ENCODE measurements around the gene OGFOD3. TPM values are rescaled to one million over a fixed set of nuclear protein-coding genes. Genes with fewer than 3 reads are reported as not detected.

OGFOD3 gene
- total and polyA plus RNA-seq, 2 donors (not counting 3 experiments of a cell fraction or from before 2014, with no cell fraction given) = 31.7 to 34.8 TPM

DNA sequence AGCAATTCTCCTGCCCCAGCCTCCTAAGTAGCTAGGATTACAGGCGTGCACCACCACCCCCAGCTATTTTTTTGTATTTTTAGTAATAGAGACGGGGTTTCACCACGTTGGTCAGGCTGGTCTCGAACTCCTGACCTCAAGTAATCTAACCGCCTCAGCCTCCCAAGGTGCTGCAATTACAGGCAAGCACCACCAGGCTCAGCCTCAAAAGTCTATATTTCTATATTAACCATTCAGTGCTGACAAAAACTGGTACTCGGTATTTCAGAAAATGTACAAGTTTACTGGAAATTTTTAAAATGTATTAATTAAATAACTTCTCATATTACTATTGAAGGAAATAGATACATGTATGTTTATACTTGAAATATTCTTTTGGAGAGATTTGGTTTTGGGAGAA lies 1.6 kb downstream of the OGFOD3 start:
- H3K36me3 ChIP-seq (ENCODE audit: control insufficient read depth in 2 of 2, extremely low read depth in 1 of 2, insufficient read depth in 2 of 2, low read length in 2 of 2) = no peaks in the 10 kb centered on the region
- FAIRE-seq (no peak), DNase-seq (ENCODE audit: low read depth, low spot score) (no peak)
- H3K4me1 ChIP-seq (ENCODE audit: control insufficient read depth, extremely low read depth, insufficient read depth, low read length) = peaks cover 12% of the 10 kb centered on the region
- no peak overlapping the region for H3K4me3 ChIP-seq (replicated peaks in 1 of 3; ENCODE audit: insufficient read depth in 1 of 3, low read depth in 1 of 3, low read length in 3 of 3)
- no peaks in the 10 kb centered on the region for H4K20me1 ChIP-seq (replicated peaks; ENCODE audit: control insufficient read depth, extremely low read depth, insufficient read depth, low read length)
- H3K27ac ChIP-seq (ENCODE audit: insufficient read depth, low read depth, low read length) = no peak overlapping the region
- dilution Hi-C loops (cut with MboI; ENCODE audit: extremely low pct_ligation_motif_present, low sequenced_read_pairs) (no loop called here), intact Hi-C loops (cut with micrococcal nuclease) (loop anchor here (5.0 to 10.0 kb wide), 3 partner anchors 119 to 382 kb away; partner anchors contain the start of genes DCXR and RAC3)
- no peaks in the 10 kb centered on the region for H3K9me1 ChIP-seq (replicated peaks; ENCODE audit: control insufficient read depth, extremely low read depth, insufficient read depth, low read length)
- no peak overlapping the region for H2AFZ ChIP-seq (ENCODE audit: low read depth, low read length)
- ChIA-PET CTCF (interaction anchor here (0.8 to 1.3 kb wide), 2 partner anchors 55 to 181 kb away, joined by 3 read pairs; no protein-coding TSS in a partner anchor), POLR2A (no interaction called here)
- TF ChIP-seq POLR2AphosphoS5 (IDR thresholded peaks at IDR 0.05; ENCODE audit: insufficient read depth, low read depth, low read length) = no peak
- TF ChIP-seq, protein P1, sequence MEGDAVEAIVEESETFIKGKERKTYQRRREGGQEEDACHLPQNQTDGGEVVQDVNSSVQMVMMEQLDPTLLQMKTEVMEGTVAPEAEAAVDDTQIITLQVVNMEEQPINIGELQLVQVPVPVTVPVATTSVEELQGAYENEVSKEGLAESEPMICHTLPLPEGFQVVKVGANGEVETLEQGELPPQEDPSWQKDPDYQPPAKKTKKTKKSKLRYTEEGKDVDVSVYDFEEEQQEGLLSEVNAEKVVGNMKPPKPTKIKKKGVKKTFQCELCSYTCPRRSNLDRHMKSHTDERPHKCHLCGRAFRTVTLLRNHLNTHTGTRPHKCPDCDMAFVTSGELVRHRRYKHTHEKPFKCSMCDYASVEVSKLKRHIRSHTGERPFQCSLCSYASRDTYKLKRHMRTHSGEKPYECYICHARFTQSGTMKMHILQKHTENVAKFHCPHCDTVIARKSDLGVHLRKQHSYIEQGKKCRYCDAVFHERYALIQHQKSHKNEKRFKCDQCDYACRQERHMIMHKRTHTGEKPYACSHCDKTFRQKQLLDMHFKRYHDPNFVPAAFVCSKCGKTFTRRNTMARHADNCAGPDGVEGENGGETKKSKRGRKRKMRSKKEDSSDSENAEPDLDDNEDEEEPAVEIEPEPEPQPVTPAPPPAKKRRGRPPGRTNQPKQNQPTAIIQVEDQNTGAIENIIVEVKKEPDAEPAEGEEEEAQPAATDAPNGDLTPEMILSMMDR (IDR thresholded peaks at IDR 0.05; ENCODE audit: extremely low read depth in 1 of 2, insufficient read depth in 1 of 2, low read depth in 1 of 2, low read length in 2 of 2) = no peak
- TF ChIP-seq FOS (IDR thresholded peaks at IDR 0.05; ENCODE audit: borderline replicate concordance, insufficient read depth, low read length) = no peak
- TF ChIP-seq GATA2 (IDR thresholded peaks at IDR 0.05; ENCODE audit: insufficient read depth, insufficient read length, low read depth, low read length) = no peak
- TF ChIP-seq, protein P2, sequence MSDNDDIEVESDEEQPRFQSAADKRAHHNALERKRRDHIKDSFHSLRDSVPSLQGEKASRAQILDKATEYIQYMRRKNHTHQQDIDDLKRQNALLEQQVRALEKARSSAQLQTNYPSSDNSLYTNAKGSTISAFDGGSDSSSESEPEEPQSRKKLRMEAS (IDR thresholded peaks at IDR 0.05; ENCODE audit: insufficient read depth, insufficient read length) = no peak
- no peak for TF ChIP-seq POLR2A (IDR thresholded peaks at IDR 0.05; ENCODE audit: low read depth, low read length)
- no peak for TF ChIP-seq MYC (IDR thresholded peaks at IDR 0.05; ENCODE audit: low read depth, low read length)
- no peak for TF ChIP-seq JUN (IDR thresholded peaks at IDR 0.05; ENCODE audit: borderline replicate concordance, insufficient read depth, insufficient read length, low read depth)
- no peak for TF ChIP-seq EZH2 (IDR thresholded peaks at IDR 0.05; ENCODE audit: borderline replicate concordance, low read depth, low read length, severe bottlenecking)
- no peaks in the 10 kb centered on the region for H3K79me2 ChIP-seq (ENCODE audit: control insufficient read depth, insufficient read depth, low read length)
- H3K9me3 ChIP-seq (replicated peaks; ENCODE audit: control insufficient read depth, insufficient read depth, low read length) = no peaks in the 10 kb centered on the region
- no peaks in the 10 kb centered on the region for H3K27me3 ChIP-seq (ENCODE audit: control insufficient read depth in 2 of 2, insufficient read depth in 2 of 2, low read length in 2 of 2)
- H3K9ac ChIP-seq (replicated peaks; ENCODE audit: extremely low read depth, insufficient read depth, low read length) = no peak overlapping the region
- H3K4me2 ChIP-seq (ENCODE audit: insufficient read depth, low read length) = no peak overlapping the region
- no TSS peak for BruUV-seq (replicated peaks)

Measured in endothelial cell of umbilical vein (primary cell).